ENCODE data around the gene NNT.

GRCh38 chr5:43561356-43561755, 41.6 kb upstream of the NNT start:
- TF ChIP-seq CTCF (IDR thresholded peaks at IDR 0.05) (no peak), POLR2A (IDR thresholded peaks at IDR 0.05) (no peak), POLR2AphosphoS5 (IDR thresholded peaks at IDR 0.05; ENCODE audit: insufficient read depth in 1 of 2, low read depth in 1 of 2) (no peak)
